ENCODE data around the gene PRKN.

DNA sequence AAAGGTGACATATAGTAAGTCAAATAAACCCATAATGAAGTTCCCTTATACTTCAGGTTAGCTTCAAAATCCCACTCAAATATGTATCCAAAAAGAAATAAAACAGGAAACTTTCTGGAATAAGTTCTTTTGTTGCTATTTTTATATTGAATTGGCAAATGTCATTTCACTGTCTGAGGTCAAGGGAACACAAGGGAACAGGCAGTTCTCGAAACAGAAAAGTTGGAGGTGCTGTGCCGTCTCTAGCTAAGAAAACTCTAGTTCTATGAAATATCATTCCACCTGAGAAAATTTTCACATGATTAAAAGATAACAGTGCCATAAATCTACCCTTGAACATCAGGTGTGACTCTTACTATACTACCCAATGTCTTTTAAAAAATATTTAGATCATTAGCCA lies 358.5 kb downstream of the PRKN start:
- TF ChIP-seq ZNF830 (tag by site-specific recombination; IDR thresholded peaks at IDR 0.05; ENCODE audit: low read depth) (no peak), ZNF670 (tag by site-specific recombination; IDR thresholded peaks at IDR 0.05; ENCODE audit: low read depth) (no peak), CTCF (tag by site-specific recombination; IDR thresholded peaks at IDR 0.05) (no peak), ZFP41 (tag by site-specific recombination; IDR thresholded peaks at IDR 0.05; ENCODE audit: borderline replicate concordance) (no peak), SP2 (tag by site-specific recombination; IDR thresholded peaks at IDR 0.05) (no peak)
- TF ChIP-seq, protein P1, sequence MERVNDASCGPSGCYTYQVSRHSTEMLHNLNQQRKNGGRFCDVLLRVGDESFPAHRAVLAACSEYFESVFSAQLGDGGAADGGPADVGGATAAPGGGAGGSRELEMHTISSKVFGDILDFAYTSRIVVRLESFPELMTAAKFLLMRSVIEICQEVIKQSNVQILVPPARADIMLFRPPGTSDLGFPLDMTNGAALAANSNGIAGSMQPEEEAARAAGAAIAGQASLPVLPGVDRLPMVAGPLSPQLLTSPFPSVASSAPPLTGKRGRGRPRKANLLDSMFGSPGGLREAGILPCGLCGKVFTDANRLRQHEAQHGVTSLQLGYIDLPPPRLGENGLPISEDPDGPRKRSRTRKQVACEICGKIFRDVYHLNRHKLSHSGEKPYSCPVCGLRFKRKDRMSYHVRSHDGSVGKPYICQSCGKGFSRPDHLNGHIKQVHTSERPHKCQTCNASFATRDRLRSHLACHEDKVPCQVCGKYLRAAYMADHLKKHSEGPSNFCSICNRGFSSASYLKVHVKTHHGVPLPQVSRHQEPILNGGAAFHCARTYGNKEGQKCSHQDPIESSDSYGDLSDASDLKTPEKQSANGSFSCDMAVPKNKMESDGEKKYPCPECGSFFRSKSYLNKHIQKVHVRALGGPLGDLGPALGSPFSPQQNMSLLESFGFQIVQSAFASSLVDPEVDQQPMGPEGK (tag by site-specific recombination; IDR thresholded peaks at IDR 0.05): no peak
- TF ChIP-seq, protein P2, sequence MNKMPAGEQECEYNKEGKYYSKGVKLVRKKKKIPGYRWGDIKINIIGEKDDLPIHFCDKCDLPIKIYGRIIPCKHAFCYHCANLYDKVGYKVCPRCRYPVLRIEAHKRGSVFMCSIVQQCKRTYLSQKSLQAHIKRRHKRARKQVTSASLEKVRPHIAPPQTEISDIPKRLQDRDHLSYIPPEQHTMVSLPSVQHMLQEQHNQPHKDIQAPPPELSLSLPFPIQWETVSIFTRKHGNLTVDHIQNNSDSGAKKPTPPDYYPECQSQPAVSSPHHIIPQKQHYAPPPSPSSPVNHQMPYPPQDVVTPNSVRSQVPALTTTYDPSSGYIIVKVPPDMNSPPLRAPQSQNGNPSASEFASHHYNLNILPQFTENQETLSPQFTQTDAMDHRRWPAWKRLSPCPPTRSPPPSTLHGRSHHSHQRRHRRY (tag by site-specific recombination; IDR thresholded peaks at IDR 0.05): no peak
- TF ChIP-seq, protein P3, sequence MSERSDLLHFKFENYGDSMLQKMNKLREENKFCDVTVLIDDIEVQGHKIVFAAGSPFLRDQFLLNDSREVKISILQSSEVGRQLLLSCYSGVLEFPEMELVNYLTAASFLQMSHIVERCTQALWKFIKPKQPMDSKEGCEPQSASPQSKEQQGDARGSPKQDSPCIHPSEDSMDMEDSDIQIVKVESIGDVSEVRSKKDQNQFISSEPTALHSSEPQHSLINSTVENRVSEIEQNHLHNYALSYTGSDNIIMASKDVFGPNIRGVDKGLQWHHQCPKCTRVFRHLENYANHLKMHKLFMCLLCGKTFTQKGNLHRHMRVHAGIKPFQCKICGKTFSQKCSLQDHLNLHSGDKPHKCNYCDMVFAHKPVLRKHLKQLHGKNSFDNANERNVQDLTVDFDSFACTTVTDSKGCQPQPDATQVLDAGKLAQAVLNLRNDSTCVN (tag by site-specific recombination; optimal IDR thresholded peaks at IDR 0.05): no peak
